A673 (cell line): ENCODE results near the gene TTN. TPM values are rescaled to one million over a fixed set of nuclear protein-coding genes. Genes with fewer than 3 reads are reported as not detected.

ENCODE experiments used
- BruUV-seq: library from RNA; stranded (reverse); fragments of 400-500 nt; replicated peaks from 2 replicates; lab custom pipeline; 2021; lab: Mats Ljungman, UMichigan
- CTCF ChIA-PET: fragments of 300-600 bp; sonication (Branson Sonifier 250); formaldehyde crosslinking; loops from one replicate; lab custom pipeline; 2022; ENCODE audit warnings: antibody characterized with exemption; lab: Charles Lee
- POLR2A ChIA-PET: fragments of 300-600 bp; sonication (Branson Sonifier 250); formaldehyde crosslinking; loops from one replicate; lab custom pipeline; 2022; ENCODE audit warnings: antibody characterized with exemption; ENCODE audit not compliant: low non-redundant PET; lab: Charles Lee
- DNase-seq: peaks from one replicate; pipeline ENCODE4 v3.0.0-alpha.2; 2015; ENCODE audit warnings: low spot score
- H3K27ac ChIP-seq: fragments of 200-600 bp; sonication (generic); 2 replicates; pipeline ENCODE4 v1.5.1; 2016; ENCODE audit warnings: mixed run types, low read depth, mild to moderate bottlenecking, mixed read lengths, antibody characterized with exemption, low read length; ENCODE audit not compliant: poor library complexity, severe bottlenecking
- H3K27me3 ChIP-seq: fragments of 200-600 bp; sonication (generic); replicated peaks from 2 replicates; pipeline ENCODE4 v1.6.1; 2017; ENCODE audit warnings: mixed run types, low read depth, mild to moderate bottlenecking, mixed read lengths, antibody characterized with exemption, low read length; ENCODE audit not compliant: insufficient read depth, poor library complexity
- H3K36me3 ChIP-seq: fragments of 200-600 bp; sonication (generic); 2 replicates; pipeline ENCODE4 v1.6.1; 2016; ENCODE audit warnings: mixed run types, mild to moderate bottlenecking, mixed read lengths, antibody characterized with exemption, low read length; ENCODE audit not compliant: insufficient read depth, poor library complexity, severe bottlenecking
- H3K4me1 ChIP-seq: fragments of 200-600 bp; sonication (generic); 2 replicates; pipeline ENCODE4 v1.6.1; 2017; ENCODE audit warnings: mixed run types, mild to moderate bottlenecking, mixed read lengths, antibody characterized with exemption, low read length; ENCODE audit not compliant: insufficient read depth, poor library complexity, severe bottlenecking
- H3K4me3 ChIP-seq: fragments of 200-600 bp; sonication (generic); 2 replicates; pipeline ENCODE4 v1.5.1; 2016; ENCODE audit warnings: low read depth, mixed run types, mild to moderate bottlenecking, mixed read lengths, low read length; ENCODE audit not compliant: poor library complexity, severe bottlenecking
- H3K9me3 ChIP-seq: fragments of 200-600 bp; sonication (generic); 2 replicates; pipeline ENCODE4 v1.6.1; 2016; ENCODE audit warnings: mixed run types, low read depth, mild to moderate bottlenecking, mixed read lengths, antibody characterized with exemption, low read length; ENCODE audit not compliant: poor library complexity, severe bottlenecking
- EZH2 ChIP-seq: fragments of 200-600 bp; sonication (generic); IDR thresholded peaks from 2 replicates; pipeline ENCODE4 v1.6.1; 2017; ENCODE audit warnings: borderline replicate concordance, low read depth, mild to moderate bottlenecking, mixed read lengths, antibody characterized with exemption, low read length; ENCODE audit not compliant: poor library complexity, severe bottlenecking
- intact Hi-C: fragments of 100-400 bp; cut with micrococcal nuclease; formaldehyde crosslinking; loops from one replicate; pipeline ENCODE4 v1.10.0; 2022; ENCODE audit not compliant: unreplicated experiment
- total RNA-seq: library from RNA; stranded (reverse); gene quantifications from 2 replicates; pipeline ENCODE4 v1.2.3, GENCODE V29; 2021
- TF ChIP-seq, protein P1 (sequence below): fragments of 300-800, 200-600 bp; sonication (generic); conservative IDR thresholded peaks from 2 replicates; pipeline ENCODE4 v1.5.1; 2017; ENCODE audit warnings: low read depth, mild to moderate bottlenecking, antibody characterized with exemption, low read length, moderate library complexity, mixed read lengths

Gene TTN
- total RNA-seq, 1 experiment from 2014 or later: under 0.01 TPM

DNA sequence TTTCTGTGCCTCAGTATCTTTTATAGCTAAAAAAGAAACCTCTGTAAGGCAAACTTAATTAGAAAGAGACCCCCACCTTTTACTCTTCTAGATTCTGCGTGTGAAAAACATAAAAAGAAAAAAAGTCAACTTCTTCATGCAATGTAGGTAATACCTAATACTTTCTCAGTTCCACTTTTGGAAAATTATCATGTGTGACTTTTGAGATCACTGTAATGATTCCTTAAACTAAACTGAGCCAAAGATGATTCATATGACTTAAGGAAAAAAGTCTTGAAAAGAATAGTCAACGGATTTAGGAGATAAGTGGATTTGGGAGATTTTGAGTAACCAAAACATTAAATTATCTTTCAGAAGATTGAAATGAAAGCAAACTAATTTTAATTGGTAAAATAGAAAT is 278.0 kb downstream of the TTN start:
- no peaks in the 10 kb centered on the region for H3K36me3 ChIP-seq
- H3K27ac ChIP-seq: no peak overlapping the region
- BruUV-seq: no TSS peak
- no peak for DNase-seq
- no peak overlapping the region for H3K4me3 ChIP-seq
- no peaks in the 10 kb centered on the region for H3K27me3 ChIP-seq
- ChIA-PET CTCF (no interaction called here), POLR2A (no interaction called here)
- H3K9me3 ChIP-seq: no peaks in the 10 kb centered on the region
- TF ChIP-seq, protein P1, sequence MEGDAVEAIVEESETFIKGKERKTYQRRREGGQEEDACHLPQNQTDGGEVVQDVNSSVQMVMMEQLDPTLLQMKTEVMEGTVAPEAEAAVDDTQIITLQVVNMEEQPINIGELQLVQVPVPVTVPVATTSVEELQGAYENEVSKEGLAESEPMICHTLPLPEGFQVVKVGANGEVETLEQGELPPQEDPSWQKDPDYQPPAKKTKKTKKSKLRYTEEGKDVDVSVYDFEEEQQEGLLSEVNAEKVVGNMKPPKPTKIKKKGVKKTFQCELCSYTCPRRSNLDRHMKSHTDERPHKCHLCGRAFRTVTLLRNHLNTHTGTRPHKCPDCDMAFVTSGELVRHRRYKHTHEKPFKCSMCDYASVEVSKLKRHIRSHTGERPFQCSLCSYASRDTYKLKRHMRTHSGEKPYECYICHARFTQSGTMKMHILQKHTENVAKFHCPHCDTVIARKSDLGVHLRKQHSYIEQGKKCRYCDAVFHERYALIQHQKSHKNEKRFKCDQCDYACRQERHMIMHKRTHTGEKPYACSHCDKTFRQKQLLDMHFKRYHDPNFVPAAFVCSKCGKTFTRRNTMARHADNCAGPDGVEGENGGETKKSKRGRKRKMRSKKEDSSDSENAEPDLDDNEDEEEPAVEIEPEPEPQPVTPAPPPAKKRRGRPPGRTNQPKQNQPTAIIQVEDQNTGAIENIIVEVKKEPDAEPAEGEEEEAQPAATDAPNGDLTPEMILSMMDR: no peak
- no peak for TF ChIP-seq EZH2
- peaks cover 3% of the 10 kb centered on the region for H3K4me1 ChIP-seq
- intact Hi-C loops: no loop called here

DNA sequence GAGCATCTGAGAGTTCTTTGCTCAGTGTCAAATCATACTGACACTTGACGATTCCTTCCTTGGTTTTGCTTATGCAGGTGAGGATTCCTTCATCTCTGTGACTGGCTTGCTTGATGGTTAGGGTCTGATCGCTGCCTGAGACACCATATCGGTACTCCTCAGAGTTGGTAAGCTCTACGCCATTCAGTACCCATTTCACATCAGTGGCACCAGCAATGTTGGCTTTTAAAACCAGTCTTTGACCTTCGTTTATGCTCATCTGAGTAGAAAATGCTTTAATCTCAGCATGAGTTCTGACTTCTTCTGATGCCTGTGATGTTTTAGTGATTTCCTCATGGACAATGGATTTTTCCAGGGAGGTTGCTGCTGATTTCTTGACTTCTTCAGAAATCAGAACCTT is 278.6 kb downstream of the TTN start:
- ChIA-PET CTCF (no interaction called here), POLR2A (no interaction called here)
- intact Hi-C loops: no loop called here
- TF ChIP-seq, protein P1: no peak
- no peak for TF ChIP-seq EZH2
- no peak for DNase-seq
- no peaks in the 10 kb centered on the region for H3K36me3 ChIP-seq
- peaks cover 3% of the 10 kb centered on the region for H3K4me1 ChIP-seq
- no peaks in the 10 kb centered on the region for H3K9me3 ChIP-seq
- no peak overlapping the region for H3K4me3 ChIP-seq
- no peaks in the 10 kb centered on the region for H3K27me3 ChIP-seq
- H3K27ac ChIP-seq: no peak overlapping the region
- no TSS peak for BruUV-seq

DNA sequence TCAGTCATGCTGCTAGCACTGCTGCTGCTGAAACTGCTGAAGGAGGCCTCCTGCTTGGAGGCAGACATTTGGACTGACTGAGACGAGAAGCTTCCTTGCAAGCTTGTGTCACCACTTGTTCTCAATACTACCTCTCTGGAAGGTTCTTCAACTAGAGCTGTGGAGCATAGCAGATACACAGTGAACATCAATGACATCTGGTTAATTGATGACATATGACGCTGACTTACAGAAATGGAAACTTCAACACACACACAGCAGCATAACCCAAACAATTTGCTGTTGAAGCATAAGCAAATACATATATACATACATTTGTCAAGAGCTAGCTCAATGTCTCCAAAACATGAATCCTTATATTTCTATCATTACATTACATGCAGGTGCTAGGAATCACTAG is 279.6 kb downstream of the TTN start:
- intact Hi-C loops: no loop called here
- TF ChIP-seq EZH2: no peak
- TF ChIP-seq, protein P1: no peak
- Histone ChIP-seq H3K9me3 (no peaks in the 10 kb centered on the region), H3K27me3 (no peaks in the 10 kb centered on the region), H3K4me3 (no peak overlapping the region), H3K4me1 (peaks cover 3% of the 10 kb centered on the region), H3K36me3 (no peaks in the 10 kb centered on the region), H3K27ac (no peak overlapping the region)
- BruUV-seq: no TSS peak
- POLR2A ChIA-PET: no interaction called here
- CTCF ChIA-PET: no interaction called here
- no peak for DNase-seq
